Inflammatory macrophage treated with lipopolysaccharide for 1 hour (primary cell): ENCODE data around the gene MMP1.

Source experiments
- DNase-seq, 2 donors: peaks; one replicate each; pipeline ENCODE4 v3.0.0-alpha.2; 2020 to 2022

MMP1 gene

DNA sequence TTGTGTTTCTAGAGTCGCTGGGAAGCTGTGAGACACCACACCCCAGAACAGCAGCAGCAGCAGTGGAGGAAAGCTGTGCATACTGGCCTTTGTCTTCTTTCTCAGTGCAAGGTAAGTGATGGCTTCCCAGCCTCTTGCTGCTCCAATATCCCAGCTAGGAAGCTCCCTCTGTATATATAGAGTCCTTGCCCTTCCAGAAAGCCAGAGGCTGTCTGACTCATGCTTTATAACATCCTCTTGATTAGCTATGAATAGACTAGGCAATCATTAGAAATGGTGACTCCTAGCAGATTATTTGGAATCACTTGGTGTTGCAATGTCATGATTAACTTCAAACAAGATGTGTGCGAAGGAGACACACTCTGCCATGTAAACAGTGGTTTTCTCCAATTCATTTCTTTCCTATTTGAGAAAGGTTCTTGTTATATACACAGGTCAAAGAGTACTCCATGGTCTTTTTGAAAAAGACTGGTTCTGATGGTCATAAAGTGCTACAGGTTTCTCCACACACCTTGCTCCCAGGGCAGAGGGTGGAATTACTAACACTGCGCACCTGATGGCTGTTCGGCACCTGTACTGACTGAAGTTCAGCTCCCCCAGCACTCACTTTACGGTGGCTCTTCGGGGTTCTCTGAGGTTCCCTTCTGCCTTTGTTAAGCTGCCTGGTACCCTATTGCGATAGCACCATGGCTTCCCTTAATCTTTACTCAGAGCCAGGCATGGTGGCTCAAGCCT, at the start of gene MMP1:
MMP1 (minus strand) TSS at position 149 of the 735 bp plus-strand sequence; CDS start at position 81, 68 bp downstream.
- DNase-seq, result no peak

DNA sequence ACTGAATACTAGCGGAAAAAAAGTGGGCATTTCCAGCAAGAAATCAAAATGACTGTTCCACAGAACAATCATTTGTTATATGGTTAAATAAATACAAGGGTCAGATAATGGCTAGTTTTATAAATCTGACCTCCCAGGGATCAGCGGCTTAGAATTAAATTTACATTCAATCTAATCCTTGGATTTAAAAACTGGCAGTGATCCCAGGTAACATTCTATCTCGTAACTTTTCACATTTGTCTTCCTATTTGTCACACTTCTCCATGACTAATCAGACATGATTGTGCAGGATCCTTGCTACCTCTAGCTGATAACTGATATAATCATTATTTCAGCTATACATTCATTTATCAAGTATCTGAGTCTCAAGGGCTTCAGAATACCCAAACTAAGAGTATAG, 48.3 kb upstream of the MMP1 start:
- no peak for DNase-seq

DNA sequence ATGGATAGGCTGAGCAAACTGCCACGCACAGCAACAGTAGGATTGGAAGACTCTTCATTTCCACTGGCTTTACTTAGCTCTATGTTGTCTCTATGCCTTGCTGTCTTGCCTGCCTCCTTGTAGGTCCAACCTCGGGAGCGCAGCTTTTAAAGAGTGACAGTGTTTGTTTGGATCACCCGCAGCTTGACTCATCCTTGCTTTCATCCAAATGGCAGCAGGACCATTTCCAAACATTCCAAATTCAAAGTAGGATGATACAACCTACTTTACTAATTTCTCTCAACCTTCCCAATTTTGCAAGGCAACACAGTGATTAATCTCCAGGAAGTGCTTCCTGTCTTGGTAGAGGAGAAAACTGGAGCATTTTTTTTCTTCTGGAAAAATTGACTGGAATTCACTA, 45.5 kb upstream of the MMP1 start, which contains the start of gene MMP3:
MMP3 (minus strand) TSS at position 121 of the 400 bp plus-strand sequence; CDS start at position 58, 63 bp downstream.
- DNase-seq, result no peak

DNA sequence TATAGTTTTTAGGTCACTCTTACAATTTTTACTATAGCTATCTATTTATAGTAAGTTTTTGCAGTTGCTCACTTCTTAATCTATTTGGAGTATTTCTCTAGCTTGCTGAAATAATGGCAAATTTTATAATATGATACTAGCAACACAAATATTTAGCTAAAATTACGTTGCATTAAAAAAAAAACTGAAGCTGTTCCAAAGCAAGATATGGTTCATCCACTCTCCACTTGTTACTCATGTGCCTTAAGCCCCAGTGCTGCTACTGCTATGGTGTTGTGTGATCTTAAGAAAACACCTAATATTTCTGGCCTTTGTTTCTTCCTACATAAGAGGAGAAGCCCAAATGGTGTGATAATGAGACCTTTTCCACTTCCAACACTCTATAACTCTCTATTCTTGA, 45.0 kb upstream of the MMP1 start:
- no peak for DNase-seq

DNA sequence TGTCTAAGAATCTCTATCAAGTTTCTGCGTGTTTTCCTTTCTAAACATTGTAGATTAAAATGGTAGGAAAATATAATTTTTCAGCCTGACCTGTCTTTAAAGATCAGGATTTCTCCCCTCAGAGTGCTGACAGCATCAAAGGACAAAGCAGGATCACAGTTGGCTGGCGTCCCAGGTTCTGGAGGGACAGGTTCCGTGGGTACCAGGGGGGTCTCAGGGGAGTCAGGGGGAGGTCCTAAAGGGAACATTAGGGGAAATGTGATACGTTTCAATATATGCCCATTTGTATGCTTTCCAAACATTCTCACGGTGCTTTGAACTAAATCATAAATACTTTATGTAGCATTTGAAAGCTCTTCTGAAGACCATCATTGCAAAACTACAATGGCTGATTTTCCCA, 42.1 kb upstream of the MMP1 start:
- DNase-seq, result no peak

DNA sequence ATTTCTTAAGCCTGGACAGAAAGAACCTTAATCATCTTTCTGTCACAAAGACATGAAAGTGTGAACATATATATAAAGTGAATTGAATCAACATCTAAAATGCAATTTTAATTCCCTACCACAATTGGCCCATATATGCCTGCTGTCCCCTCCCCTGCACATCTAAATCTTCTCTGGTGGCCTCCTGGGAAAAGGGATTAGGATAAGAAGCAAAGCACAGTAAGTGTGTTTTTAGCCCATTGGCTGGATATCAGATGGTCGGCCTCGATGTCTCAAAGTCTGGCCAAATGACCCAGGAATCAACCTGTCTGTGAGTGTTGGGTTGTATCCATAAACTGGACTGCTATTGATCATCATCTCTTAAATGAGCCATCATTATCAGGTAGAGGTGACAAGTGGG, 39.7 kb upstream of the MMP1 start:
- DNase-seq, result no peak

DNA sequence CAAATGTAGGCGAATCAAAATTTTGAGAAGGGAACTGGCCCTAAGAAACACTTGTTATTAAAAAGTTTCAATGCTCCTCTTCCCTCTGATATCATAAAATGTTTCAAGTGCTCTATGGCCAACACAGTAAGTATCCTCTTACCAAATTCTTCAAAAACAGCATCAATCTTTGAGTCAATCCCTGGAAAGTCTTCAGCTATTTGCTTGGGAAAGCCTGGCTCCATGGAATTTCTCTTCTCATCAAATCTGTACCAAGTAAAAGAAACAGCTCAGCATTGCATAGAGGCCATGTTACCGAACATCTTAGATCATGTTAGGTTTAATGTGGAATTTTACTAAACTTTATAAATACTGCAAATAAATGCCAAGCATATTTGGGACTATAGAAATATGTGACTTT, 39.2 kb upstream of the MMP1 start:
- no peak for DNase-seq

DNA sequence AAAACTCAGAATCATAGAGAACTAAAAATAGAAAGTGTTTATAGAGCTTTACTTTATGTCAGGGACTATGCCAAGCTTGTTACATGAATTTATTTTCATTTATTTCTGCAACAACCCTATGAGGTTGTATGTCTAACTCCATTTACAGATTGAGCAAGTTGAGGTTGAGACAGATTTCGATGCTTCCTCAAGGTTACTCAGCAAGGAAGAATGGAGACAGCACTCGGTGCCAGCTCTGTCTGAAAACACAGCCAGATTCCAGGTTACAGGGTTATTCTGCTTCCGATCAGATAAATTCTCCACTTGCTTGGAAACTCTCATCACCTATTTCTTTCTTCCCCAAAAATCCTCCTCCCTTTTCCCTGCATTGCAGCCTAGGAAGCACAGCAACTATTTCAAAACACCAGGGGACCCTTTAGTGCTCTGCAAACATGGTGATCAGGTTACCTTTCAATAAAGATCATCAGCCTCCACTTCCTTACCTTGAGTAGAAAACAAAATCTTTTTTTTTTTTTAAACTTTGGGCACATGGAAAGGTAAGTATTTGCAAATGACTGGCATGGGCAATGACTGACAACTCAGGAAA, 38.4 kb upstream of the MMP1 start:
- DNase-seq, result no peak

DNA sequence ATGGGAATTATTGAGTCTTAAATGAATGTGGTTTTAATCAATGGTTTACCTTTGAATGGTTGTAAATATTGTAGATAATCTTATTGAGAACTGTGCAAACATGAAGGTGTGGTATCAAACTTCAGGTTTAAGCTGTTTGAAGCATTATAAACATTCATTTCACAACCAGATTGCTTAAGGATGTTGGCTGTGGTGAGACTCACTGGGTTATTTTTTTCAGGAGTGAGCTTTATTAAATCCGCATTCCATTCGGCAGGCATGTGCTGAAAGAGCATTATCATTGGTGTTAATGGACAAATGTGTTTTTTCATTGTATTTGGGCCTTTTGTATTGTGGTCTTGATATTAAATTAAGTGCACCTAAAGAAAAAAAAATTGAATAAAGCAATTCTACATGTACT, 35.8 kb upstream of the MMP1 start:
- no peak for DNase-seq

DNA sequence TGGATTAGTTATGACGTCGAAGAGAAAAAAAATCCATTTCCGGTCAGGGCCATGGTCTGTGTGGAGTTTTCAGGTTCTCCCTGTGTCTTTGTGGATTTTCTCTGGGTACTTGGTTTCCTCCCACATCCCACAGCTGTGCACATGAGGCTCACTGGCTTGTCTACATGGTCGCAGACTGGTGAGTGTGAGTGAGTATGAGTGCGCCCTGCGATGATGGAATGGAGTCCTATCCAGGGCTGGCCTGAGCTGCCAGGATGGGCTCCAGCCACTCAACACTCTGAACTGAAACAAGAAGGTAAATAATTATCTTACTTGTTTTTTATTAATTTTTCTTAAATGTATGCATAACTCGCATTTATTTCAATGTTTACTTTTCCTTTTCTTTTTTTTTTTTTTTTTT, 34.7 kb upstream of the MMP1 start:
- DNase-seq, result no peak

DNA sequence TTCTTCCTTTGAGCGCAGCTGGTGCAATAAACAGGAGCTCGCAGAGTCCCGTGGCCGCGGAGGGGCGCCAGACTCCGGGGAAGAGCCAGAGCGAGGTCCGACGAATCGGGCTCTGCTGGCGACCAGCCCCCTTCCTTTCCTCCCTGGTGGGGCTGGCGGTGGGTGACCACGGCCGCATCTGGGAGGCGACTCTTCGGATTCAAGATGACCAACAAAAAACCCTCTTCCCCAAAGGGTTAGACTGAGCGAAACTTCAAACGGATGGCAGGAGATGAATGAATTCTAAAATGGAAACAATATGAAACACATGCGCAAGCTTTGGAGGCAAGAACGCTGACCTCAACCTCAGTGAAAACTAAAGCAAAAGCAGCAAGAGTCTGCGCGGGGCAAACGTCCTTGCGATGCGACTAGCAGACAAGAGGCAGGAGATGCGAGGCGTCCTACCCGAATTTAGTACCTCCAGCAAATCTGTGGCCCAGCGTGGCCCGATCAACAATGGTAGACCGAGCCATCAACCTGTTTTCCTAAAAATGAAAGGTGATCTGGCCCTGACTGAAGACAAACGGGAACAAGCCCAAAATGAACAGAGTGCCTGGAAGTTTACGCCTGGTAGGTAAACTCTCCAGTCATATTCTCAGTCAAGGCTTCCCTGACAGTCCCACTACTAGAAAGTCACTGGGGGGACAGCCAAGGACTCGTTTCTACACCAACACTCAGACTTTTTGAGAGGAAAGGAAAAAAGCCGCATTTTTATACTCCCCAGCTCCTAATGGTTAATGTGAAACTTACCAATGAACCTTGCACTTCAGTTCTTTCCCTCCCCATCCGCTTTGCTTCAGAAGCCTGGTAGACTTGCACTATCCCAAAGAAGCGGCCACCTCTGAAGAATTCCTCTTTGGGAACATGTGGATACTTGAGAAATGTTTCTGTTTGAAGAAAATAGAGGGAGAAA, 33.8 kb upstream of the MMP1 start:
- no peak for DNase-seq

DNA sequence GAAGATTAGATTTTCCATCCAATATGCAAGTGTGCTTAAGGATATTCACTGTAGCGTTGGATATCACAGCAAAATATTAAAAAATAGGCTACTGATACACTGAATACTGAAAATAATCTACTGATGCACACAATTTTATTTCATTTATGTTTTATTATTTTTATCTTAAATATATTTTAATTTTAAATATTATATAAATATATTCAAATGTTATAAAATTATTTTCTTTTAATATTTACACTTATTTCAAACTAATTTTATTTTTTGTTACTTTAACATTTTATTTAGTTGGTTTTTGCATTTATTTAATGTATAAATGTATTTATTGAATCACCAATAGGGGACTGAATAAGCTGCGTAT, 33.1 kb upstream of the MMP1 start:
- DNase-seq, result no peak

DNA sequence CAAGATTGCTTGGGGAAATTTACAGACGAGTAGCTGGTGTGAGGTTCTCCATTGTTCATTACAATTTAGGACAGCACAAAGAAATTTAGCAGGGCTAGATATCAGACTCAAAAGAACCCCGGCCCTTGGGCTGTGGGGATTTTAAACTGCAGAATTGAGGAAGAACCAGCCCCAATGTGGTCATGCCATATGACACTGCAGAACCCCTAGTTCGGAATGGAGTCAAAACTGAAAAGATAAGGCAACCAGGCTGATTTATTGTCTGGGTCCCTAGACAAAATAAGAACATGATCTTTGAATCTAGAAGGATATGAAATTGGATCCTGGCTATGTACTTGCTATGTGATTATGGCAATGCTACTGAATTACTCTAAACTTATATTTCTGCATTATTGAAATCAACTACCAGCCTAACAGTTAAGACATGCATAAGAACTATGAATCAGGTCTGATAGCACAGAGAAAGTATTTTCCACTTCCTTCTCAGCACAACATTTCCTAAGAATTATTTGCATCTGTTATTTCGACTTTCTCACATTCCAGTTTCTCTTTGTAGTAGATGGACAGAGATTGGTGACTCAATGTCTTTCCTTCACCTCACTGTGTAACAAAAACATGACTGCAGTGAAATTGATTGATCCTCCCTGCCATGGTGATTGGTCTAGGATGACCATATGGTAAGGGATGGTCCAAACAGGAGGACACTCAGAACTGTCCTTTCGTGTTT, 32.2 kb upstream of the MMP1 start:
- peak in 1 of 2 donors; percentile 18 for DNase-seq

DNA sequence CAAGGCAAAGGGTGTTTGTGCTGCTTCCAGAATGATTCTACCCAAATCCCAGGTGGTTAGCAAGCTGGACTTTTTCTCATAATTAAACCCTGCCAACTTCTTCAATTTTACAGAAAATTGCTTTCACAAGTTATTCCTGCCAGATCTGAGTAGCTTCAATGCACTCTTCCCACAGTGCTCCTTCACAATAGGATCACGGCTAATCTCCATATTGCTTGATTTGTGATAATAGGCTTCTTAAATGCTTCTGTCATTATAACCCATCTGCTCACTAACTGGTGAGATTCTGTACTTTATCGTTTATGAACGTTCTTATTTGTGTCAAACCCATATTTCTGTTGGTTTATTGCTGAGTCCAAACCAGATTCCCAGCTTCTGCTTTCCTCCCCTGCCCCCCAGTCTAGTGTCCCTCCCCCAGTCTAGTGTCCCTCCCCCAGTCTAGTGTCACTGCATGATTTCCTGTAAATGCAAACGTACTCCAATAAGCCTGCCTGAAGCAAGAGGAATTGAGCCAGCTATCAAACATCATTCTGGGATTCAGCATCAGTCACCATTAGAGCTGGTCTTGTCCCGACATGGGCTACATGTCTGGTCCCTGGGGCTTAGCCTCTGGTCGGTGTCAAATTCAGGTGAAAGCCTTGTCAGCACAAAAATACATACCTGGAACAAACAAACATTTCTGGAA, 31.5 kb upstream of the MMP1 start:
- no peak for DNase-seq

DNA sequence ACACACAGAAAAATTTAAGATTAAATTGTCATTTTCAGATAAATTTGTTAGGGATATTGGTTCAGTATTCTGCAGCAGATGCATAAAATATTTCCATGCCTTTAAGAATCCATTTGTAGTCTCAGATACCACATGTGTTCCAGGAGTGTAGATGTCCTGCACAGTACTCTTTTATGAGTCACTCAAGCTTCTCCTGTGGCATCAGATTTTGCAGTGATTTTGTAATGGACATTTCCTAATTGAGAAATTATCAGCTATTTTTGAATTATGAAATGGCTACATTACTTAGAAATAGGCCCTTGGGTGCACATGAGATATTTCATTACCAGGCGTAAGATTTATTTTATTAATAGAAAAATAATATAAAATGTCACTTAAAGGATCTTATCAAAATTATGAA, 26.6 kb upstream of the MMP1 start:
- DNase-seq, result peak; percentile 59 to 66

DNA sequence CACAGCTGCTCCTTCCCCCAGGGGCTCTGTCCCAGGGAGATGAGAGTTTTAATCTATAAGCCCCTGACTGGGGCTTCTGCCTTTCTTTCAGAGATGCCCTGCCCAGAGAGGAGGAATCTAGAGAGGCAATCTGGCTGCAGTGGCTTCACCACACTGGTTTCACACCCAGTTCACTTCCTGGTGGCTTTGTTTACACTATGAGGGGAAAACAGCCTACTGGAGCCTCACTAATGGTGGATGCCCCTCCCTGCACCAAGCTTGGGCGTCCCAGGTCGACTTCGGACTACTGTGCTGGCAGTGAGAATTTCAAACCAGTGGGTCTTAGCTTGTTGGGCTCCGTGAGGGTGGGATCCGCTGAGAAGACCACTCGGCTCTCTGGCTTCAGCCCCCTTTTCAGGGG, 21.5 kb upstream of the MMP1 start:
- DNase-seq, result no peak

DNA sequence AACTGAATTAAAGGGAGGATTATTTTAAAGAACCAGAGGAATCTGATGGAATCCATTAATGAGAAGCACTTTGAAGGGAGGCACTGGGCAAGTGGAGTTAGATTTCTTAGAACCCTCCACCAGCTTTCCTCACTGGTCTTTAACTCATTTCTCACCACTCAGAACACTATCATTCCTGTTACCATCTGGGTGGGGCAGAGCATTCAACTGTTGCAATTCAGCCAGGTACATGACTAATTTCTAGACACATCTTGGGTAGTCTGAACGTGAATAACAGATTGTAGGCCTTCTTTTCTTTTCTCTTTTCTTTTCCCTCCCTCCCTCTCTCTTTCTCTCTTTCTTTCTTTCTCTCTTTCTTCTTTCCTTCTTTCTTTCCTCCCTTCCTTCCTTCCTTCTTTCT, 15.5 kb upstream of the MMP1 start:
- DNase-seq, result no peak

DNA sequence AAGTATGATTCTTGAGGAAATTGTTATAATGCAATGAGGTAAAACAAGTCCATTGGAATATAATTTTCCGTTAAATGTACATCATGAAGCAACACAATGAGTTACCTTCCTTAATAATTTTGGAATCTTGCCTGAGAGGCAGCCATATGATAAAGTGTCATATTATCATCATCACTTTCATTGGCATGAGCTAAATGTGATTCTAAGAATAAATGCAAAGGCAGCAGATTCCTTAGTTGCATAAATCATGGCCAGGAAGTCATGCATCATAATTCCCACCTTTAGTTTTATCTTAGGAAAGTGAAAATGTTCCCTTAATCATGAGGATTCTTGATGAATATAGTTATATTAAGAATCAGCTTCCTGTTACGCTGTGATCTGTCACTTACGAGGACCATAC, 14.2 kb upstream of the MMP1 start:
- no peak for DNase-seq

DNA sequence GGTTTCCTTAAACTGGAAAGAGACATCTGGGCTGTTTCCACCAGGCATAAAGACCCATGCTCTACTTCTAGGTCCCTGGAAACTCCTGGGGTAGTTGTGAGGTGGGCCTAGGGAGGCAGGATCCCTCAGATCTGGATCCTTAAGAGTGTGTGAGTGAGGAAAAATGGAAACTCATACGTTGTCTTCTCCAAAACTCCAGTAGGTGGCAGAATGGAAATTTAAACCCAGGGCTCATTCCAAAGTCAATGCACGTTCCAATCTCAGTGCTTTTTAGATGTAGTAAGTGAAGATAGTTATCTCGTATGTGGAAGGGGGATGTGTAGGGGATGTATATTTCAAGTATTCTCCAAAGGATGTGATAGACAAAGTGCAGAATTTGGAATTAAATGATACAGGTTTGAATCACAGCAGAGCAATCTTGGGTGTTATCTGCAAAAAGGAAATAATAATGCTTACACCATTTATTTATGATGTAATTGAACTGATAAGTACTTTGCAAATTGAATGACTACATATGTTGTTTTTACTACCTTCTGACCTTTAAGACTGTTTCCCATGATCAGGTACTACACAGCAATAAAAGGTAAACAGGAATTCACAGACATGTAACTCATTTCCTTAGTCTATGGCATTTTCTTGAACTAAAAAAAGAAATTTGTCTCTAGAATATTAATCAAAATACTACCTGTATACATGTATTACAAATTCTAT, 13.1 kb upstream of the MMP1 start:
- DNase-seq, result no peak

DNA sequence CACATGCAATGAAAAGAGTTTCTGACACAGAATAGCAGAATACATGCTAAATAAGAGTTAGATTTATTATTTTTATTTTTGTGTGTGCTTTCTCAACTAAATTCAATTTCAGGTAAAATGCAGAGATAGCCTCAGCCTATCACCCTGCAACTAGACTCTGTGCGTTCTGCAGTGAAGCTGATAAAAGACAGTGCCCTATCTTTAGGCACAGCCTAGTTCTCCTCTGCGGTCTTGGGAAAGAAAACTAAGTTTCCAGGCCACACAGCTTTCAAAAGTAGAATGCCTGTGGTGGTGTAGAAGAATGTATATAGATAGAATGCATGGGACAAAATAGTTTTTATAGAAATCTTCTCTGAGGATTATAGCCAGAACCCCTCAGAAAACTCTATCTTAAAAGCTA, 12.0 kb upstream of the MMP1 start:
- DNase-seq, result no peak

DNA sequence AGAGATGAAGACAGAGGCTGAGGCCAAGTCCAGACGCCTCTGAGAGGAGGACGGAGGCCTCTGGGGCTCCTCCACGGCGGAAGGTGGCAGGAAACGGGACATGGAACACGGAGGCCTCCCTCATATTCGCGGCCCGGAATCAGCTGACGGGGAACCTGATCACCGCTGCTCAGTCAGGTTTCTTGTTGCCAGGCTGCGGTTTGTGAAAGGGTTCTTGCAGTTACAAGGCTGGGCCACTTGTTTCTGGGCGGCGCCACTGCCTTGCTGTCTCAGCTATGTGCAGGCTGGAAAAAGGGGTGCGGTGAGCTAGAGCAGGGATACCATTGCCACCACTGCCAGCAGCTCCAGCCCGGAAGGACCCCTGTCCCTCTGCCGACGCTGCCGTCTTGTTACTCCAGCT, 10.0 kb upstream of the MMP1 start:
- DNase-seq, result no peak

DNA sequence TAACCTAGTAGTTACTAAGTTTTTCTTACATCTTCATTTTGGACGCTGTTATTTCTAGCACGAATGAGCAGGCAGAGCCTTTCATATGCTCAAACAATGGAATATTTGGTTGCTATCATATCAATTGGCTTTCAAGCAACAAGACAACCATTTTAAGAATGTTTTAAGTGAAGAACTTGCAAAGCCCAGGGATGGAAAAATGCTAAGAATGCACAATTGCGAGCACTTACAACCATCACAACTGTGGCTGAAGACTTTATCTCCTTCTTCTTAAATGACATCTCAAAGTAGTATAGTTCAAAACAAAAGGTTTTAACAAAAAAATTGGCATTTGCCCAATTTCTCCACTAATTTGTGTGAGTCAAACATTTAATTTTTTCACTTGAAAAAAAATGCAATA, 8.3 kb upstream of the MMP1 start:
- no peak for DNase-seq
